Urothelium cell line (cell line): Measurements from ENCODE around the gene GBE1.

Experiments
- DNase-seq: peaks from one replicate; pipeline ENCODE4 v3.0.0; 2011; ENCODE audit warnings: low spot score, mixed read lengths
- FAIRE-seq: peaks from 2 replicates; lab custom pipeline; 2011; peaks lifted over from hg19 to GRCh38; lab: Jason Lieb, UNC

Gene GBE1

GRCh38 chr3:81632659-81633058 lies 128.8 kb downstream of the GBE1 start:
- no peak for FAIRE-seq
- DNase-seq: no peak

DNA sequence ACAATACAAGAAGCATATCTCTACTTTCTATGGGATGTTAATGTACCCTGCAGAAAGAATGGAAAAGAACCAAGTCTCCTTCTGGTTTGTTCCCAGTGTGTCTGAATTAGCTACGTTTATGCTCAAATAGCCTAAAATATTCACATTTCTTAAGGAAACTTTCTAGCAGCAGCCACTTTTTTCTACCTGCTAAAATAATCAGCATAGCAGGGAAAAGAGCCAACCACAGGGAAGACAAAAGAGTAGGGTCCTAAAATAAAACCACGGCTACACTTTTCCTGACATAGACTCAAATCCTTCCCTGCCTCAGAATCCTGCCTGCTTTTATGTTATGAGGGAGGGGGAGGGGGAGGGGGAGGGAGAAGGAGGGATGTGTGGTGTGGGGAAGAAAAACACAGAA lies 136.7 kb downstream of the GBE1 start:
- DNase-seq: no peak
- no peak for FAIRE-seq

- FAIRE-seq (no peak), DNase-seq (no peak)
These were observed 139.1 kb downstream of the GBE1 start for GRCh38 chr3:81622395-81622794.

DNA sequence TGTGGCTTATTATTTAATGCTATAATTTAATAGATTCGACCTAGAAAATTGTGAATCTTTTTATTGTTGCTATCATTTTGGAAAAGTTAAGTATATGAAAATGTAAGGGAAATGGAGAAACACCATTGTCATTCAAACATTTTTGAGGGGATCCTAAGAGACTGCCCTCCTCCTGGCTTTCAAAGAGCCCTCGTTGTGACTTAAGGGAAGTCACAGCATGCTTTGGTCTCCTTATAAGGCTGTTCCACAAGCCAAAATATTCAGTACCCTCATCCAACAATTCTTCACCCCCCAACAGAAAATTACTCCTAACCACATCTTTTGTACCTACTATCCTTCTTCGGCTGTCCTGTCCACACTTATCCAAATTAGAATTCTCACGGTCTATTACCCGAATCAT lies 140.2 kb downstream of the GBE1 start:
- FAIRE-seq (no peak), DNase-seq (no peak)

GRCh38 chr3:81620849-81621248 lies 140.6 kb downstream of the GBE1 start:
- DNase-seq: no peak
- FAIRE-seq: no peak

DNA sequence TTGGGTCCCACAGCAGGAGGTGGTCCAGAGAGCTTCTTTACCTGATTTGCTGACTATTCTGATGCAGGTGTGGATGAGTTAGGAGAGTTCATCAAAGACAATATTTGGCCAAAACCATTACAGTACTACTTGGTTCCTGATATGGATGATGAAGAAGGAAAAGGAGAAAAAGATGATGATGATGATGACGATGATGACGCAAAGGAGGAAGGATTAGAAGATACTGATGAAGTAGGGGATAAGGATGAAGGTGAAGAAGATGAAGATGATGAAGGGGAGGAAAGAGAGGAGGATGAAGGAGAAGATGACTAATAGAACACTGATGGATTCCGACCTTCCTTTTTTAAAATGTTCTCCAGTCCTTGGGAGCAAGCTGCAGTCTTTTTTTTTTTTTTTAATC lies 148.7 kb downstream of the GBE1 start:
- no peak for FAIRE-seq
- no peak for DNase-seq

DNA sequence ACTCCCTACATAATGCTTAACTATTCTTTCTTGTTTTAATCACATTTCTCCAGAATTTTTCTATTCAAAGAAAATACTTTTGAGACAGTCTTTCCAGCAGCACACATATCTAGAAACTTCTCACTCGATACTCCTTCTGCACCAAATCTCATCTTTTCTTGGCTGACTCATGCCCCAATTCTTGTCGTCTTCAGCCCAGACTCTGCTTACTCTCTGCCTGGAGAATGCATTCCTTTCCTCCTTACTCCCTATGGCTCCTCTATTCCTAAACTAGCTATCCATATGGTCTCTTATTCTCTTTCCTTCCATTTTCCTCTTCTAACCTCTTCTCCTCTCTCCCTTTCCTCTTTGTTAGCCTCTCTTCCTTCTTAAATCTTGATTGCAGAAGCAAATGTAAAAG lies 158.7 kb downstream of the GBE1 start:
- no peak for DNase-seq
- no peak for FAIRE-seq

DNA sequence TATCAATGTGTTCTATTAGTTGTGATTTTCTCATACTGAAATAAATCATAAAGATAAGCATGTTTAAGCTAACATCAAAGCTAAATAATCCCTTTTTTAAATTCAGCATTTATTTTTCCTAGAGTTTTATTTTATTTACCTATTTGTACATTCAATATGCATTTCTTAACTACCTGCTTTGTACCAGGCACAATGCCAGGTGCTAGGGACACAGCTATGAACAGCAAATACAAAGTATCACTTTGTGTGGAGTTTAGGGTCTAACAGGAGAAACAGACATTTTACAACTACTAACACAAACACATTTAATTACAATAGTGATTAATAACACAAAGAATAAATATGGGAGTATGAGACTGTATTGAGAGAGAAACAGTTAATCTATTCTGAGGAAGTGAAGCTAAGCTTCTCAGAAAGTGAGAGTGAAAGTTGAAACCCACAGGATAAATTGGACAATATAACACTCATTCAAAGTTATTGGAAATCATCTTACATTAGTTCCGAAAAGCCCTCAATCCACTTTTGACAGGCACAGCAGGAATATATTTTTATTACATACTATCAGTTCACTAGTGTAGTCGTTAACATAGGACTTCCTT lies 159.6 kb downstream of the GBE1 start:
- no peak for DNase-seq
- FAIRE-seq: no peak

GRCh38 chr3:81592101-81592500 lies 169.3 kb downstream of the GBE1 start:
- DNase-seq: no peak
- FAIRE-seq: no peak

DNA sequence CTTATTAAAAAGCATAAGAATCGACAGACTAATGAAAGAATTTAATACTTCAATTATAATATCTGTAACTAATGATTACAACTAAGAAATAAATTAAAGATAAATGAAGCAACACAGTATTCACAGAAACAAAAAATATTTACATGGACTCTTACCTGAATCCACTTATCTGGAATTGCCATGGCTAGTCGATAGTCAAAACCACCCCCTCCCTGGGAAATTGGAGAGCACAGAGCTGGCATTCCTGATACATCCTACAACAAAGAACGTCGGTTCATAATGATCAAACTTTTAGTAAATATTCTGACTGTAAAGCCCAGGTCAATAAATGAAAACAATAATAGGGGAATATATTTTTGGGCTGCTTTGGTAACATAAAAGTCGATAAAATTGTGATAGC lies 175.5 kb downstream of the GBE1 start:
- no peak for DNase-seq
- no peak for FAIRE-seq

- FAIRE-seq (no peak), DNase-seq (no peak)
These were observed 176.4 kb downstream of the GBE1 start for GRCh38 chr3:81585056-81585455.

DNA sequence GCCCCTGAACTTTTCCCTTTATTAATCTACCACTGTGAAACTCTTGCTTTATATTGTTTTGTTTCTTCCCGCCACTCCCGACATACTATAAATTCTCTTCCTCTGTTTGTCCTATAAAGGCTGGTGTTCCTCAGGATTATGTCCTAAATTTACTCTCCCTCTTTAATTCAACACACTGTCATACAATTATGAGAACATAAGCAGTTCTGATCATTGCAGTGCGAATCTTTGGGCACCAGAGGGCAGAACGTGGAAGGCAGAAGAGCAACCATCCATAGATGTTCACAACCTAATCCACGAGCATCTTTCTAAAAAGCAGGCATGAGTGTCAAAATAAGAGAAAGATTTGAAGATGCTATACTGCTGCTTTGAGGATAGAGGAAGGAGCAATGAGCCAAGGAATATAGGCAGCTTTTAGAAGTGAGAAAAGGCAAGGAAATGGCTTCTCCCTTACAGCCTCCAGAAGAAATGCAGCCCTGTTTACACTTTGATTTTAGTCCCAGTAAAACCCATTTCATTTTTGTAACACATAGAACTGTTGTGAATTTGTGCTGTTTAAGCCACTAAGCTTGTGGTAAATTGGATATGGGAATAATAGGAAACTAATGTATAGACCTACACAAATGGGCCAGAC lies 179.4 kb downstream of the GBE1 start:
- FAIRE-seq (no peak), DNase-seq (peak; percentile 21)

DNA sequence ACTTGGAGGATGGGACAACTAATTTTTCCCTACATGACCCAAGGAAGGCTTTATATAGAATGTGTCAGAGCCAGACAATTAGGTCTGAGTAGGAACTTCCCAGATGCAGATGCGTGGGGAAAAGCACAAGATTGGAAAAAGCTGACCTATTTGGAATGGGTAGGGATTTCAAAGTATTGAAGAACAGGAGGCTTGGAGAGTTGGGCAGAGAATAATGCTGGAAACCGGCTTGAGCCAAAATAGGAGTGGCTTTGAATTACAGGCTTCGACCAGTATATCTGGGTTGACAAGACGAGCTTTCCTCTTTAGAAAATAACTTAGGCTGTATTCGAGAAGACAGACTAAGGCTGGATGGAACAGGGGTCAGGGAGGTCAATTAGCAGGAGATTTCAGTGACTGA lies 181.1 kb downstream of the GBE1 start:
- FAIRE-seq (no peak), DNase-seq (no peak)

- DNase-seq (no peak), FAIRE-seq (no peak)
These were observed 181.7 kb downstream of the GBE1 start for GRCh38 chr3:81579744-81580143.

- DNase-seq (no peak), FAIRE-seq (no peak)
These were observed 189.2 kb downstream of the GBE1 start for GRCh38 chr3:81572201-81572756.

DNA sequence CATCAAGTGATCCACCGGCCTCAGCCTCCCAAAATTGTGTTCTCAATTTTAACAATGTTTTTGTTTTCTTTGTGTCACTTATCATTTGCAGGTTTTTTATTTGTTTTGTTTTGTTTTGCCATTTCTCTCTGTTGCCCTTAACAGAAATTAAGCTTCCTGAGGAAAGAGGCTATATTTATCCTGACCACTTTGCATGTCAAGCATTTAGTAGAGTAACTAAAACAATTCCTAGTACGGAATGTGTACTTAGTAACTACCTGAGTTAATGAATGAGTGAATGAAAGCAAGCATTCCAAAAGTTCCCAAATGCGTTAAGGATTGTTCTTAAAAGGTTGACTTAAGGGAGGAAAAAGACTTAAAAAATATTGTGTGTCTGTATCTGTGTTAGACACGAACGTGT lies 193.1 kb downstream of the GBE1 start:
- DNase-seq (no peak), FAIRE-seq (no peak)

DNA sequence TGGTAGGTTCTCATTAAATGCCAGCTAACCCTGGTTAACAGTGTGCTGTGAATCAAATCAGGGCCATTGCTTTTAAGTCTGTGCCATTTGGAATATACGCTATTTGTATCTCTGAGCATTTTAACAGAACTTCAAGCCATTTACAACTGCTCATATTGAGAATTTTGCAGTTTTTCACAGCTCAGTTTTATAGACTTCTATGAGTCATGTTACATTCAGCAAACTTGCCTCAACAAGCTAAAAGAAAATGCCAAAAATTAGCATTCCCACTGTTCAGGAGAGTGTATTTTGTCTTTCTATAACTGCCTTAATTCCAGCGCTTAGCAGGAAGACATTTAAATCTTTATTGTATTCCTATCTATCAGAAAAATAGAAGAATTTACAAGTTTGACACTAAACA lies 196.4 kb downstream of the GBE1 start:
- FAIRE-seq: no peak
- DNase-seq: no peak

DNA sequence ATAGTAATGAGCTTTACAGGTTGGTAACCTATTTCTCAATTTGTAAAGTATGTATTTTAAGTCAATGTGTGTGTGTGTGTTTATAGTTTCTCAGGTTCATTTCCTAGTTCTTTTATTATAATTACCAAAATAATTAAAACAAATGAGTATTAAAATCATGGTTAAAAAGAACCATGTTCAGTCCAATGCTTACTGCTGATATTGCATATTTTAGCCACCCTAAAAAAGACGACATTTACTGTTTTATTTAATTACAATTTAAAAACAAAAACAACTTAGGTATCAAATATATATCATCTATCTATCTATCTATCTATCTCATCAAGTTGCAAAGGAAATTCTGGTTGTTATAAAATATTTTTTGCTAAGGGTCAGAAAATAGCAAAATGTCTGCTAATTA lies 203.3 kb downstream of the GBE1 start:
- FAIRE-seq: no peak
- no peak for DNase-seq

DNA sequence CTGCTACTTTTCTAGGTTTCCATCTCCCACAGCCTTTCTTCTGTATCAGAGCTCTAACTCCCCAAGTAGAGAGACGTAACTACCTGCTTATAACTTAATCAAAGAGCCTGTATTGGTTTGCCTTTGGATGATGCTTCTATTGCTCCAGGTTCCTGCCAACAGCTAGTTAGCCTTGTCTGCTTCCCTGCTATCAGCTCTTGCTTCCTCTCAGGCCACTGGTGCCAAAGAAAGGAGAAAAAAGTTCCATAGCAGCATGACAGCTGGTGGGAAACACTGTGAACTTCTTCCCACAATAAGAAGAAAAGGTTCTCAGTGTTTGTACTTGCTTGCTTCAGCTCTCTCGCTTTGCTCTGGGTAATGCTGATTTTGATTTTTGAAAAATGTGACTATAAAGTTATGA lies 206.6 kb downstream of the GBE1 start:
- DNase-seq (no peak), FAIRE-seq (no peak)

GRCh38 chr3:81554388-81554787 lies 207.1 kb downstream of the GBE1 start:
- DNase-seq (no peak), FAIRE-seq (no peak)

GRCh38 chr3:81550415-81550814 lies 211.0 kb downstream of the GBE1 start:
- DNase-seq (no peak), FAIRE-seq (no peak)

DNA sequence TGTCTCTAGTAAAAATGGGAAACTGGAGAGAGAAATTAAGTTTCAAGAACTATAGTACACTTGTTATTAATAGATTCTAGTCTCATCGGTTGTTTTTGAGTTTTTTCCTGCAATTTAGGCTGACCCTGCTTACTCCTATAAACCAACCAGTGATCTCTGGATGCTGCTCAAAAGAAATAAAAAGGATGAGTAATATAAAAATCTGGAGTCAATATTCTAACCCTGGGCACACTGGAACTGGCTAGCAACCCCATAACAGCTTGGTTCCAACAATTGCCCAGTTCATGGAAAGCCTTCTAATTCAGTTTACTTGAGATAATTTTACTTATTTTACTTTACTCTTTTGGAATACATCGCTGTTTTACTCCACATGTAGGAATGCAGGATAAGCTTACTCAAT lies 211.6 kb downstream of the GBE1 start:
- DNase-seq: no peak
- no peak for FAIRE-seq

GRCh38 chr3:81549388-81549787 lies 212.1 kb downstream of the GBE1 start:
- no peak for DNase-seq
- no peak for FAIRE-seq
